Activated naive CD4-positive, alpha-beta T cell treated with anti-CD3 and anti-CD28 coated beads for 36 hours (primary cell): ENCODE results near the gene HYI. TPM values are rescaled to one million over a fixed set of nuclear protein-coding genes. Genes with fewer than 3 reads are reported as not detected.

Source experiments
- CTCF ChIA-PET: fragments of 350-600 bp; sonication (Branson Sonifier 250); formaldehyde crosslinking; loops from one replicate; lab custom pipeline; 2021; ENCODE audit warnings: antibody characterized with exemption; lab: Charles Lee
- DNase-seq: peaks from one replicate; pipeline ENCODE4 v3.0.0-alpha.2; 2020
- H3K27ac Mint-ChIP-seq: one replicate; pipeline ENCODE4 v1.8.0; 2021; ENCODE audit warnings: mild to moderate bottlenecking, mixed read lengths
- H3K27me3 Mint-ChIP-seq: one replicate; pipeline ENCODE4 v1.8.0; 2021; ENCODE audit warnings: low read depth, mixed read lengths
- H3K36me3 Mint-ChIP-seq: one replicate; pipeline ENCODE4 v1.8.0; 2021; ENCODE audit warnings: low read depth, mixed read lengths
- H3K4me1 Mint-ChIP-seq: one replicate; pipeline ENCODE4 v1.8.0; 2021; ENCODE audit warnings: low read depth, mixed read lengths
- H3K4me3 Mint-ChIP-seq: one replicate; pipeline ENCODE4 v1.8.0; 2021; ENCODE audit warnings: mild to moderate bottlenecking, moderate library complexity, mixed read lengths
- H3K9me3 Mint-ChIP-seq: one replicate; pipeline ENCODE4 v1.8.0; 2021; ENCODE audit warnings: mixed read lengths
- intact Hi-C: fragments of 100-400 bp; cut with micrococcal nuclease; formaldehyde crosslinking; loops from one replicate; pipeline ENCODE4 v1.15.1; 2023
- total RNA-seq, 2 experiments: library from RNA; stranded (reverse); gene quantifications; one replicate each; pipeline ENCODE4 v1.2.3, GENCODE V29; 2021

The HYI gene
- total RNA-seq, 2 experiments from 2014 or later = 9.1 to 9.2 TPM

DNA sequence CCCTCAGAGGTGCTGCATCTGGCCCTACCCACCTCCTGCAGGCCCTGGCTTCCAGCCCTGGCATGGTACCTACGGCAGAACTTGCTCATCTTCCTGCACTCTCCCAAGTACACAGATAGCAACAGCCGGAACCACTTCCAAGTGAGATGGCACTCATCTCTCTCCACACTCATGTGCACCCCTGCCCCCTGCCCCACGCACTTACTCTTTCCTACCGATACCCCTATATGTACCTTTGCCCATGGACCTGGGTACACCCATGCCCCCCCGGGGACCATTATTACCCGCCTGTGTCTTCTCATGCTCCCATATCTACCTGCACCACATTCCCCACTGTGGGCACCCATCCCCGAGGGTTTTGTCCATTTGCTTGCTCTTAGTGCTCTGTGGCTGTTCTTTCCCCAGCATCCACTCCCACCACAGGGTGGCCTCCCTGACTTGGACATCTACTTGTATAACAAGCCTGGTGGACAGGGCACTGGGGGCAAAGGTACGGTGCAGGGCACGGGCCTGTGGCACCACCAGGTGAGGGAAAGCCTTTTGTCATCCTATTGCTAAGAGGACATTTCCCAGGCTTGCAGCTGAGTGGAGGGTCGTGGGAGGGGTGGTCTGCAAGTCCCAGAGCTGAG is 14.7 kb downstream of the HYI start:
- Mint-ChIP-seq H3K9me3 (no peaks in the 10 kb centered on the region), H3K27ac (no peak overlapping the region), H3K27me3 (no peaks in the 10 kb centered on the region), H3K4me3 (no peak overlapping the region), H3K36me3 (peaks cover 10% of the 10 kb centered on the region), H3K4me1 (no peaks in the 10 kb centered on the region)
- DNase-seq = peak; percentile 2
- CTCF ChIA-PET = interaction anchor here (1.0 kb wide), 1 partner anchor 209 kb away, joined by 4 read pairs; no protein-coding TSS in a partner anchor
- intact Hi-C loops = no loop called here

- Mint-ChIP-seq H3K9me3 (no peaks in the 10 kb centered on the region), H3K27ac (no peak overlapping the region), H3K4me3 (no peak overlapping the region), H3K4me1 (no peaks in the 10 kb centered on the region), H3K27me3 (no peaks in the 10 kb centered on the region), H3K36me3 (peaks cover 6% of the 10 kb centered on the region)
- CTCF ChIA-PET = interaction anchor here (1.0 kb wide), 1 partner anchor 208 kb away, joined by 4 read pairs; no protein-coding TSS in a partner anchor
- intact Hi-C loops = no loop called here
- DNase-seq = no peak
These were observed 15.2 kb downstream of the HYI start for GRCh38 chr1:43438576-43438952.

- Mint-ChIP-seq H3K36me3 (peaks cover 6% of the 10 kb centered on the region), H3K27ac (no peak overlapping the region), H3K27me3 (no peaks in the 10 kb centered on the region), H3K4me3 (no peak overlapping the region), H3K4me1 (no peaks in the 10 kb centered on the region), H3K9me3 (no peaks in the 10 kb centered on the region)
- no peak for DNase-seq
- intact Hi-C loops = no loop called here
- CTCF ChIA-PET = interaction anchor here (1.0 kb wide), 1 partner anchor 208 kb away, joined by 4 read pairs; no protein-coding TSS in a partner anchor
These were observed 15.7 kb downstream of the HYI start for GRCh38 chr1:43438006-43438405.

- intact Hi-C loops = no loop called here
- Mint-ChIP-seq H3K4me1 (no peaks in the 10 kb centered on the region), H3K27me3 (no peaks in the 10 kb centered on the region), H3K9me3 (no peaks in the 10 kb centered on the region), H3K36me3 (peaks cover 6% of the 10 kb centered on the region), H3K27ac (no peak overlapping the region), H3K4me3 (no peak overlapping the region)
- CTCF ChIA-PET = no interaction called here
- DNase-seq = no peak
These were observed 16.4 kb downstream of the HYI start for GRCh38 chr1:43437031-43437973.

- DNase-seq = no peak
- CTCF ChIA-PET = no interaction called here
- peaks cover 7% of the 10 kb centered on the region for H3K36me3 Mint-ChIP-seq
- no peak overlapping the region for H3K4me3 Mint-ChIP-seq
- intact Hi-C loops = no loop called here
- H3K4me1 Mint-ChIP-seq = no peaks in the 10 kb centered on the region
- H3K27ac Mint-ChIP-seq = no peak overlapping the region
- H3K27me3 Mint-ChIP-seq = no peaks in the 10 kb centered on the region
- H3K9me3 Mint-ChIP-seq = no peaks in the 10 kb centered on the region
These were observed 17.4 kb downstream of the HYI start for GRCh38 chr1:43436371-43436770.

DNA sequence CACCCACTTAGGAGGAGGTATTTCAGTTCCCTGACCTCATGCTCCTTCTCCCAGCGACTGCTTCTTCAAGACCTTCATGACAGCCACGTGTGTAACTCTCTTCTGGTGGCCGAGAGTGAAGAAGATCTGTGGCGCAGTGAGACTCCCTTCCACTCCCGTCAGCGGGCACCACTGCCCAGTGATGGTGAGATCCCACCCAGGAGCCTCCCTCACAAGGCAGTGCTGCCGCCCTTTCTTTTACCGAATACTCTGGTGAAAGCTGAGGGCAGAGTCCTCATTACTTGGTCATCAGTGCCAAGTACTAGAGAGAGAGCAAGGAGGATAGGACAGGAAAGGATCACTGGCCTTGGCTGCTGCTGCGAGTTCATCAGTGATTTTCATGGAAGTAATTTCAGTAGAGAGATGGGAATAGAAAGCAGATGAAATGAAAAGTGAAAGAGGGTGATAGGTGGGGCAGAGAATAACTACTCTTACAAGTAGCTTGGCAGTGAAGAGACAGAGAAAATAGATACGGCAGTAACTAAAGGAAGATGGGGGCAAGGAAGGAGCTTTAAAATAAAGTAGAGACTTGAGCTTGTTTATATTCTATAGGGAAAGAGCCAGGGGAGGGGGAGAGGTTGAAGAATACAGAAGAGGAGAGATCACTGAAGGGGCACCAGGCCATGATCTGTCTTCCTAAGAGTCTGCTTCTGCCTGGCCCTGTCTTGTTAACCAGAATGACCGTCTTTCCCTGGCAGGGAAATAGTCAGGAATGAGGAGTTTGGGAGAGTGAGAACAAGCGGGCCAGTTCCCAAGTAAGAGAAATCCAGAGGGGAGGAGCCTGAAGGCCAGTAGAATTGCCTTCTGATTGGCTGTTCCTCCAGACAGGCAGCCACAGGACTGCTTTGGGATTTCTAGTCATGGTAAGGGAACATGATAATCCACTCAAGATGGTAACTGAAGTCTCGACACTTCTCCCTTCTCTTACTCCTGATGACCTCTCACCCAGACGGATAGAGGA is 18.3 kb downstream of the HYI start:
- Mint-ChIP-seq H3K27me3 (no peaks in the 10 kb centered on the region), H3K36me3 (peaks cover 11% of the 10 kb centered on the region), H3K4me1 (no peaks in the 10 kb centered on the region), H3K27ac (no peak overlapping the region), H3K4me3 (no peak overlapping the region), H3K9me3 (no peaks in the 10 kb centered on the region)
- CTCF ChIA-PET = interaction anchor here (0.9 kb wide), 1 partner anchor 209 kb away, joined by 3 read pairs; no protein-coding TSS in a partner anchor
- intact Hi-C loops = no loop called here
- DNase-seq = no peak

DNA sequence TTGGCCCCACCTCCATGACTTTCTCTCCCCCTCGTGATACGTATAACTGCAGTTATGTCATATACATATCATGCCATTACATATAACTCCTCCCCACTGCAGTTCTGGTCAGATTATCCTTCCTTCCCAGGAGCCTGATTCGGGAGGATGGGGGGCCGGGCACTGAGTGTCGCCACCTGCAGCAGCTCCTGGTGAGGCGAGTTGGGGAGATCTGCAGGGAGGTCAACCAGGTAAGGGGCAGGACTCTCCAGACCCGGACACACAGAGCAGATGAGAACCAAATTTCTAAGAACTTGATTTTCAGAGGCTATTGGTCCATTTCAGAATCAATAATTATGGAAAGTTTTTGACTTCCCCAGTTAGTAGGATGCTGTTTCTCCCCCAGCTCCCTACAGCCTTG is 19.5 kb downstream of the HYI start:
- H3K27ac Mint-ChIP-seq = no peak overlapping the region
- intact Hi-C loops = no loop called here
- DNase-seq = no peak
- CTCF ChIA-PET = no interaction called here
- no peaks in the 10 kb centered on the region for H3K4me1 Mint-ChIP-seq
- H3K4me3 Mint-ChIP-seq = no peak overlapping the region
- H3K27me3 Mint-ChIP-seq = no peaks in the 10 kb centered on the region
- no peaks in the 10 kb centered on the region for H3K9me3 Mint-ChIP-seq
- peaks cover 11% of the 10 kb centered on the region for H3K36me3 Mint-ChIP-seq

DNA sequence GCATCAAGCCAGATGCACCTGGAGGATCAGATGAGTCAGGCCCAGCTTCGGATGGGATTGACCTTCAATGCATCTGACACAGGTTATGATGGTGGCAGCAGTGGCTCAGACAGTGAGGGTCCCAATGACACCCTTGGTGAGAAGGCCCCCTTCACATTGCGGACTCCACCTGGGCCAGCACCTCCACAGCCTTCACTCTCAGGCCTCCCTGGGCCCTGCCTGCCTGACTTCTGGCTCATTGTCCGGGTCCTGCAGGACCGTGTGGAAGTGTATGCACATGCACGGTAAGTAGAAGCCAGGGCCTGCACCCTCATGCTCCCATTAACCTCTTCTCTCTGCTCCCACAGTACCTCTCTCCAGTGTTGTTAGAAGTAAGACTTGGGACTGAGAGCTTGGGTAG is 20.8 kb downstream of the HYI start:
- Mint-ChIP-seq H3K27ac (no peak overlapping the region), H3K4me3 (no peak overlapping the region), H3K27me3 (no peaks in the 10 kb centered on the region), H3K9me3 (no peaks in the 10 kb centered on the region), H3K36me3 (peaks cover 4% of the 10 kb centered on the region), H3K4me1 (no peaks in the 10 kb centered on the region)
- intact Hi-C loops = no loop called here
- no peak for DNase-seq
- CTCF ChIA-PET = no interaction called here

- DNase-seq = no peak
- intact Hi-C loops = no loop called here
- H3K4me3 Mint-ChIP-seq = no peak overlapping the region
- no peaks in the 10 kb centered on the region for H3K4me1 Mint-ChIP-seq
- no peaks in the 10 kb centered on the region for H3K9me3 Mint-ChIP-seq
- H3K27me3 Mint-ChIP-seq = no peaks in the 10 kb centered on the region
- CTCF ChIA-PET = no interaction called here
- peaks cover 4% of the 10 kb centered on the region for H3K36me3 Mint-ChIP-seq
- no peak overlapping the region for H3K27ac Mint-ChIP-seq
These were observed 21.4 kb downstream of the HYI start for GRCh38 chr1:43432171-43432860.

DNA sequence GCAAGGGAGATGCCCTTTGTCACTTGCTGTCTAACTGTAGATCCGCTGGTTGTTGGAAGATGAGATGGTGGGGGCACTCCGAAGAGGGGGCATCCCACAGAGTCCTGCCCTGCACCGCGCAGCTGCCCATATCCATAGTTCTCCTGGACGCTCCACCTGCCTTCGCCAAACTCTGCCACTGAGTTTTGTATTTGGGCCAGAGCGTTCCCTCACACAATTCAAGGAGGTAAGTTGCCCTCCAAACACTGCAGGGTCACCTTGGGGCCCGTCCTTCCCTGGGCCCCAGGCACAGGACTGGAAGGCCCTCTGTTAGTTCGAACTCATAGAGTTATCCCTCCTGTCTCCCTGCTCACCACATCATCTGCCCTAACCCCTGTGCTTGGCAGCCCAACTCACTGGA is 22.1 kb downstream of the HYI start:
- CTCF ChIA-PET = no interaction called here
- intact Hi-C loops = no loop called here
- H3K9me3 Mint-ChIP-seq = no peaks in the 10 kb centered on the region
- no peaks in the 10 kb centered on the region for H3K27me3 Mint-ChIP-seq
- peaks cover 8% of the 10 kb centered on the region for H3K36me3 Mint-ChIP-seq
- H3K4me3 Mint-ChIP-seq = no peak overlapping the region
- no peak for DNase-seq
- no peaks in the 10 kb centered on the region for H3K4me1 Mint-ChIP-seq
- H3K27ac Mint-ChIP-seq = no peak overlapping the region

DNA sequence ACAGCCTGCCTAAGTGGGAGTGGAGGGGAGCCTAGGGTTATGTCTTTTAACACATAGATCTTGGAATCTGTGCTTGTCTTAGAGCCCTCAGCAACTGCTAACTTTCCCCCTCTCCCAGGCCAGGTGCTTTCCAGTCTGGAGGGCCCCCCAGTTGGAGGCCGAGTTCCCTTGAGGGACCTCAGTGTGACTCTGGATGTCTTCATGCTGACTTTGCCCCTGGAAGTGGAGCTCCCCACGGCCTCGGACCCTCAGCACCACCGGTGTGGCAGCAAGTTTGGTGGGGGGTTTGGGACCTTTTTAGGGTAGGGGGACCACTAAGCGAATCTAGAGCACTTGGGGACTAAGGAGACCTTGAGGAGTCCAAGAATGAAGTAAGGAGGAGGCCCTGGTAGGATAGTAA is 22.9 kb downstream of the HYI start:
- Mint-ChIP-seq H3K27me3 (no peaks in the 10 kb centered on the region), H3K4me3 (no peak overlapping the region), H3K4me1 (no peaks in the 10 kb centered on the region), H3K9me3 (no peaks in the 10 kb centered on the region), H3K27ac (no peak overlapping the region), H3K36me3 (peaks cover 11% of the 10 kb centered on the region)
- intact Hi-C loops = no loop called here
- CTCF ChIA-PET = no interaction called here
- DNase-seq = no peak
